Measurements from ENCODE around the gene FRMPD3.

- no peak for TF ChIP-seq EP300 (IDR thresholded peaks at IDR 0.05)
- no peak for TF ChIP-seq CTCF (IDR thresholded peaks at IDR 0.05)
- TF ChIP-seq POLR2A (IDR thresholded peaks at IDR 0.05): no peak
- TF ChIP-seq POLR2AphosphoS5 (IDR thresholded peaks at IDR 0.05): no peak
Measured at GRCh38 chrX:107429090-107429489, 20.4 kb upstream of the FRMPD3 start.
